Measurements from ENCODE around the gene ATP1A4. TPM values are rescaled to one million over a fixed set of nuclear protein-coding genes. Genes with fewer than 3 reads are reported as not detected.

Gene ATP1A4
- total and polyA plus RNA-seq, 2 of the 13 experiments (the other 11 are each of a cell fraction or from before 2014, with no cell fraction given): not detected

- no peak overlapping the region for H2AFZ ChIP-seq (ENCODE audit: low read length)
- FAIRE-seq (no peak), ATAC-seq (no peak), DNase-seq (ENCODE audit: low spot score) (no peak)
- no peak overlapping the region for H3K4me2 ChIP-seq (ENCODE audit: low read depth, low read length)
- no peak overlapping the region for H3K4me3 ChIP-seq (replicated peaks in 1 of 3; ENCODE audit: insufficient read depth in 1 of 3, low read depth in 2 of 3, low read length in 3 of 3)
- intact Hi-C loops (cut with micrococcal nuclease; ENCODE audit: unreplicated experiment) (no loop called here), in situ Hi-C loops (cut with HindIII; ENCODE audit: extremely low pct_ligation_motif_present, low pct_unique_long_range_greater_than_20kb) (no loop called here)
- WGBS (ENCODE audit: low lambda C conversion rate): 52% methylated on average over 4 of the region's 4 CpGs
- ChIA-PET POLR2A (no interaction called here), CTCF (ENCODE audit: low intra/inter-chr PET ratio, low total read pairs) (no interaction called here)
- no peak for TF ChIP-seq SOX6 (IDR thresholded peaks at IDR 0.05)
- TF ChIP-seq SOX6 (CRISPR knock-in tag; IDR thresholded peaks at IDR 0.05): no peak
- no peak for TF ChIP-seq MEF2D (CRISPR knock-in tag; IDR thresholded peaks at IDR 0.05)
- TF ChIP-seq ZNF280B (CRISPR knock-in tag; IDR thresholded peaks at IDR 0.05; ENCODE audit: borderline replicate concordance): no peak
- TF ChIP-seq ZNF792 (CRISPR knock-in tag; IDR thresholded peaks at IDR 0.05): no peak
- no peak for TF ChIP-seq BCLAF1 (IDR thresholded peaks at IDR 0.05)
- BruUV-seq (replicated peaks): no TSS peak
- no peaks in the 10 kb centered on the region for H3K79me2 ChIP-seq (ENCODE audit: insufficient read depth, low read length)
- no peaks in the 10 kb centered on the region for H3K36me3 ChIP-seq (replicated peaks in 1 of 2; ENCODE audit: control insufficient read depth in 1 of 2, insufficient read depth in 2 of 2, low read length in 2 of 2)
- H3K9ac ChIP-seq (ENCODE audit: insufficient read depth, low read depth, low read length): no peak overlapping the region
- H4K20me1 ChIP-seq (ENCODE audit: insufficient read depth, low read length): no peaks in the 10 kb centered on the region
- H3K27me3 ChIP-seq (ENCODE audit: control insufficient read depth in 1 of 2, insufficient read depth in 2 of 2, low read length in 2 of 2): peaks cover 0 to 4% of the 10 kb centered on the region in 2 experiments; a peak in 2 of 5 replicates
- no peak overlapping the region for H3K27ac ChIP-seq (ENCODE audit: extremely low read length, insufficient read depth, low read length)
- H3K4me1 ChIP-seq (ENCODE audit: insufficient read depth, low read length): peaks cover 25% of the 10 kb centered on the region
- H3K9me3 ChIP-seq (ENCODE audit: low read length): no peaks in the 10 kb centered on the region
Measured at GRCh38 chr1:160144921-160145320, 6.5 kb upstream of the ATP1A4 start.

Data from HepG2 (cell line).